Uterus (tissue), 4 donors: Measurements from ENCODE around the gene ACAP2. TPM values are rescaled to one million over a fixed set of nuclear protein-coding genes. Genes with fewer than 3 reads are reported as not detected.

Experiments
- DNase-seq, 2 donors: peaks; one replicate each; pipeline ENCODE4 v3.0.0-alpha.2; 2019 to 2020
- H3K27ac ChIP-seq, 2 donors: fragments of 200-600 bp; sonication (generic); 1 replicate in 1 of 2; 2 replicates in 1 of 2; pipeline ENCODE4 v1.5.1; 2016 to 2018
- H3K27me3 ChIP-seq, 2 donors: fragments of 200-600 bp; sonication (generic); one replicate each; pipeline ENCODE4 v1.5.1; 2018 to 2019; ENCODE audit warnings: control low read depth in 1 of 2
- H3K36me3 ChIP-seq, 2 donors: fragments of 200-600 bp; sonication (generic); one replicate each; pipeline ENCODE4 v1.5.1; 2019; ENCODE audit warnings: control low read depth in 1 of 2
- H3K4me1 ChIP-seq, 2 donors: fragments of 200-600 bp; sonication (generic); one replicate each; pipeline ENCODE4 v1.5.1; 2018 to 2019; ENCODE audit warnings: control low read depth in 1 of 2
- H3K4me3 ChIP-seq, 2 donors: fragments of 200-600 bp; sonication (generic); 1 replicate in 1 of 2; 2 replicates in 1 of 2; pipeline ENCODE4 v1.5.1; 2018 to 2019; ENCODE audit warnings: mild to moderate bottlenecking in 1 of 2
- H3K9me3 ChIP-seq, 2 donors: fragments of 200-600 bp; sonication (generic); one replicate each; pipeline ENCODE4 v1.5.1; 2019; ENCODE audit warnings: control low read depth in 1 of 2
- POLR2A ChIP-seq, 2 donors: fragments of 450-650 bp; IDR thresholded peaks; one replicate each; pipeline ENCODE4 v1.6.1; 2016; ENCODE audit warnings: antibody characterized with exemption in 2 of 2, mild to moderate bottlenecking in 1 of 2, moderate library complexity in 1 of 2
- intact Hi-C: fragments of 100-400 bp; cut with DNase I; formaldehyde crosslinking; loops from one replicate; pipeline ENCODE4 v1.15.1; 2023; ENCODE audit warnings: low total_unique reads
- total RNA-seq, 4 donors: library from RNA; depleted of rRNA in 3 of 4; stranded (reverse); fragments of >200 nt in 3 of 4; gene quantifications; one replicate each; pipeline versions ENCODE4 v1.1.0 to v1.2.4, GENCODE V29; 2014 to 2023
- TF ChIP-seq, protein P1 (sequence below), 4 experiments: fragments of 200-600 bp in 2 of 4; fragments of 450-650 bp in 2 of 4; sonication (generic) in 2 of 4; IDR thresholded peaks; one replicate each; pipeline ENCODE4 v1.5.1; 2016 to 2019; ENCODE audit warnings: antibody characterized with exemption in 4 of 4, mild to moderate bottlenecking in 2 of 4, moderate library complexity in 1 of 4
- donor health status: DM: yes; HTN: yes; CAD: no.

The ACAP2 gene
- total RNA-seq, 4 donors from 2014 or later = 40.3 to 140 (median 68.6) TPM

DNA sequence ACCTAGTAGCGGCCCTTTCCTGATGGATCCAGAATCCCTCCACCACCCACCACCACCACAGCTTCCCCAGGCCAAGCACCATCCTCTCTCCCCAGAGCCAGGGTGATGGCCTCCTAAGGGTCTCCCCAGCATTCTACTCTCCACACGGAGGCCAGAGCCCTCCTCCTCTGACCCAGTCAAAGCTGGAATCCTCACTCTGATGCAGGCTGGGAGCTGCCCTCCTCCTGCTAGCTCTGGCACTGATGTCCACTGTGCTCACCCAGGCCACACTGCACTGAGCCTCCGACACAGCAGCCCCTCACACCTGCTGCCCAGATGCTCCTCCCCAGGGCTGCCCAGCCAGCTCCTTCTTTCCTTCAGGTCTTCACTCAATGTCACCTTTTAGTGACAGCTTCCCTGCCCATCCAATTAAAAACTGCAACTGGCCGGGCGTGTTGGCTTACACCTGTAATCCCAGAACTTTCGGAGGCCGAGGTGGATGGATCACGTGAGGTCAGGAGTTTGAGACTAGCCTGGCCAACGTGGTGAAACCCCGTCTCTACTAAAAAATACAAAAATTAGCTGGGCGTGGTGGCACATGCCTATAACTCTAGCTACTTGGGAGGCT lies 192.9 kb downstream of the ACAP2 start:
- intact Hi-C loops = no loop called here
- no peaks in the 10 kb centered on the region for H3K27me3 ChIP-seq
- peak in 1 of 2 donors; percentile 19 for DNase-seq

DNA sequence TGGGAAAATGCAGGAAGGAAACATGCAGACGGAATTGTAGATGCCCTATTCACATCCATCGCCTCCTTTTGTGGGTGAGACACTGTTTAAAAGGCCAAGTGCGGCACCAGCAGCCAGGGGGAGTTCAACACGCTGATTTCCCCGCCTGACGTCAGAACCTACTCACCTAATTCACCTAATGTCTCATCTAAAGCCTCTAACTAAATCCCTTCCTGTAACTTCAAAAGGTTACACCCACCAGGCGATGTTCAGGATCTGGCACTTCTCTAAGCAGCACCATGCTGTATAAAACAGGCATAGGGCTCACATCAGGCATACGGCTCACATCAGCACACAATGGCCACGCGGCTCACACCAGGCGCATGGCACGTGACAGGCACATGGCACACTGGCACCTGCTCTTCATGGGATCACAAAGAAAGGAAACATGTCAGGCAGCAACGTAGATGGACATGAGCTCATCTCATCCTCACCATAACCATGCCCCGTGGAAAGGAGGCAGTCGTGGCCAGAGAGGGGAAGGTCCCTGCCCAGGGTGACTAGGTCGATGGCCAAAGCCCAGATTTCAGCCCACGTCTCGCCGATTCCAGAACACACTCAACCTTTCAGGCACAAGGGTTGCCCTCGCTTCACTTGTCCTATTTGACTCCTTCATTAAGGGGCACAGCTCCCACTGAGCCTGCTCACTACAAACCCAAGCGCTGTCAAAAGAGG lies 193.6 kb downstream of the ACAP2 start:
- TF ChIP-seq, protein P1, sequence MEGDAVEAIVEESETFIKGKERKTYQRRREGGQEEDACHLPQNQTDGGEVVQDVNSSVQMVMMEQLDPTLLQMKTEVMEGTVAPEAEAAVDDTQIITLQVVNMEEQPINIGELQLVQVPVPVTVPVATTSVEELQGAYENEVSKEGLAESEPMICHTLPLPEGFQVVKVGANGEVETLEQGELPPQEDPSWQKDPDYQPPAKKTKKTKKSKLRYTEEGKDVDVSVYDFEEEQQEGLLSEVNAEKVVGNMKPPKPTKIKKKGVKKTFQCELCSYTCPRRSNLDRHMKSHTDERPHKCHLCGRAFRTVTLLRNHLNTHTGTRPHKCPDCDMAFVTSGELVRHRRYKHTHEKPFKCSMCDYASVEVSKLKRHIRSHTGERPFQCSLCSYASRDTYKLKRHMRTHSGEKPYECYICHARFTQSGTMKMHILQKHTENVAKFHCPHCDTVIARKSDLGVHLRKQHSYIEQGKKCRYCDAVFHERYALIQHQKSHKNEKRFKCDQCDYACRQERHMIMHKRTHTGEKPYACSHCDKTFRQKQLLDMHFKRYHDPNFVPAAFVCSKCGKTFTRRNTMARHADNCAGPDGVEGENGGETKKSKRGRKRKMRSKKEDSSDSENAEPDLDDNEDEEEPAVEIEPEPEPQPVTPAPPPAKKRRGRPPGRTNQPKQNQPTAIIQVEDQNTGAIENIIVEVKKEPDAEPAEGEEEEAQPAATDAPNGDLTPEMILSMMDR (IDR thresholded peaks at IDR 0.05) = no peak
- no peak for TF ChIP-seq POLR2A (IDR thresholded peaks at IDR 0.05)
- intact Hi-C loops = no loop called here

More for the DNA sequence above, 192.9 kb downstream of the ACAP2 start:
- TF ChIP-seq, protein P1 (IDR thresholded peaks at IDR 0.05) = no peak
- no peak for TF ChIP-seq POLR2A (IDR thresholded peaks at IDR 0.05)
- H3K4me1 ChIP-seq = no peaks in the 10 kb centered on the region
- H3K36me3 ChIP-seq = no peaks in the 10 kb centered on the region
- H3K27ac ChIP-seq = peak overlapping the region in 1 of 2 donors; percentile 84
- no peaks in the 10 kb centered on the region for H3K9me3 ChIP-seq
- no peak overlapping the region for H3K4me3 ChIP-seq

DNA sequence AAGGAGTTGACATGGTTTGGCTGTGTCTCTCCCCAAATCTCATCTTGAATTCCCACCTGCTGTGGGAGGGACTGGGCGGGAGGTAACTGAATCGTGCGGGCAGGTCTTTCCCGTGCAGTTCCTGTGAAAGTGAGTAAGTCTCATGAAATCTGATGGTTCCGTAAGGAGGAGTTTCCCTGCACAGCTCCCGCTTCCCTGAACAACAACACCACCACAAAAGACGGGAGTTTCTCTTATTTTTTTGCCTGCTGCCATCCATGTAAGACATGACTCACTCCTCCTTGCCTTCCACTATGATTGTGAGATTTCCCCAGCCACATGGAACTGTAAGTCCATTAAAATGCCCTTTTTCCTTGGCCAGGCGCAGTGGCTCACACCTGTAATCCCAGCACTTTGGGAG lies 194.5 kb downstream of the ACAP2 start:
- no peak overlapping the region for H3K27ac ChIP-seq
- intact Hi-C loops = no loop called here
- no peak overlapping the region for H3K4me3 ChIP-seq
- no peaks in the 10 kb centered on the region for H3K36me3 ChIP-seq
- no peaks in the 10 kb centered on the region for H3K9me3 ChIP-seq
- no peaks in the 10 kb centered on the region for H3K27me3 ChIP-seq
- no peaks in the 10 kb centered on the region for H3K4me1 ChIP-seq
- TF ChIP-seq, protein P1 (IDR thresholded peaks at IDR 0.05) = no peak
- no peak for TF ChIP-seq POLR2A (IDR thresholded peaks at IDR 0.05)
- peak in 1 of 2 donors; percentile 10 for DNase-seq

More for the DNA sequence above, 193.6 kb downstream of the ACAP2 start:
- Histone ChIP-seq H3K36me3 (no peaks in the 10 kb centered on the region), H3K9me3 (no peaks in the 10 kb centered on the region), H3K4me1 (no peaks in the 10 kb centered on the region), H3K4me3 (no peak overlapping the region), H3K27ac (peak overlapping the region in 1 of 2 donors; percentile 84), H3K27me3 (no peaks in the 10 kb centered on the region)
- peak in 1 of 2 donors; percentile 12 for DNase-seq

DNA sequence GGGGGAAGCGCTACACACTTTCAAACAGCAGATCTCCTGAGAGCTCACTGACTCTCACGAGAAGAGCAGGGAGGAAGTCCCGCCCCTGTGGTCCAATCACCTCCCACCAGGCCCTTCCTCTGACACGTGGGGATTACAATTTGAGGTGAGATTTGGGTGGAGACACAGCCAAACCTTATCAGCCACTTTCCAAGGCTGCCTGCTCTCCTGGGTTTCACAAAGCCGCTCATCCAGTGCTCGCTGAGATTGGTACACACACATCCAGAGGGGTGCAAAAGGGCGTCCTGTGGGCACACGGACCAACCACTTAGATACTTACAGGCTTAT lies 195.0 kb downstream of the ACAP2 start:
- H3K9me3 ChIP-seq = no peaks in the 10 kb centered on the region
- no peak for TF ChIP-seq POLR2A (IDR thresholded peaks at IDR 0.05)
- TF ChIP-seq, protein P1 (IDR thresholded peaks at IDR 0.05) = no peak
- no peak for DNase-seq

DNA sequence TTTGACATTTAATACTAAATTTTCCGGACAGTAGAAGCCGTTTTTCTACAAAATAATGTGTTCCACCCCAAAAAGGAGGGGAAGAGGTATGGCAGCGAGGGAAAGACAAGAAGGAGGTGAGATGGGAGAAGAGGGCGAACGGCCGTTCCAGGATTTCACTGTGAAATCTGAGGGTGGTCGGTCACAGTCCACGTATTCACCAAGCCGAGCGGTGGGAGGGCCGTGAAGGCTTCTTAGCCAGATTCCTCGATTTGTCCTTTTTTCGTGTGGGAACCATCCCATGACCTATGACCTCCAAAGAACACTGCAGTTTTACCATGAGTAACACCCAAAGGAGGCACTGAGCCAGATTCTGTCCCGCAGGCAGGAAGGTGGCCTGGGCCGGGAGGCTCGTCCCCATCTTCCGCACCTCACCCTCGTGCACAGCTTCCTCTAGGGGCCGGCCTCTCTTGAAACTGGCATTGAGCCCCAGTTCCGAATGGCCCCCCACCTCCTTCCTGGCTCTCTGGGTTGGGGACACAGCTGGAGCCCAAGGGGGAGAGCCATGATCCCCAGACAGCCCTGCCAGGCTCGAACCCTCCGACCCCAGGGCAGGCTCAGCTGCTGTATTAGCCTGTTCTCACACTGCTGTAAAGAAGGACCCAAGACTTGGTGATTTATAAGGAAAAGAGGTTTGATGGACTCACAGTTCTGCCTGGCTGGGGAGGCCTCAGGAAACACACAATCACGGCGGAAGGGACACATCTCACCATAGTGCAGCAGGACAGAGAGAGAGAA lies 195.5 kb downstream of the ACAP2 start:
- H3K4me1 ChIP-seq = no peaks in the 10 kb centered on the region
- no peak for TF ChIP-seq POLR2A (IDR thresholded peaks at IDR 0.05)
- TF ChIP-seq, protein P1 (IDR thresholded peaks at IDR 0.05) = no peak
- H3K4me3 ChIP-seq = no peak overlapping the region
- no peaks in the 10 kb centered on the region for H3K9me3 ChIP-seq
- H3K36me3 ChIP-seq = no peaks in the 10 kb centered on the region
- H3K27me3 ChIP-seq = no peaks in the 10 kb centered on the region
- H3K27ac ChIP-seq = no peak overlapping the region
- intact Hi-C loops = no loop called here
- DNase-seq = peak in 1 of 2 donors; percentile 17

More for the DNA sequence above, 195.0 kb downstream of the ACAP2 start:
- H3K36me3 ChIP-seq = no peaks in the 10 kb centered on the region
- no peak overlapping the region for H3K27ac ChIP-seq
- intact Hi-C loops = no loop called here
- H3K27me3 ChIP-seq = no peaks in the 10 kb centered on the region
- no peaks in the 10 kb centered on the region for H3K4me1 ChIP-seq
- no peak overlapping the region for H3K4me3 ChIP-seq
